Mesodermal cell (in vitro differentiated cells): ENCODE data around the gene RGL4. TPM values are rescaled to one million over a fixed set of nuclear protein-coding genes. Genes with fewer than 3 reads are reported as not detected.
"Not testable (repeated sequence)": the region's sequence is repeated elsewhere in the genome, so short reads cannot be mapped to it uniquely, and the experiment has no call there.

Source experiments
- H3K27ac ChIP-seq: 2 replicates; pipeline ENCODE4 v1.7.0; 2013; ENCODE audit warnings: mild to moderate bottlenecking, low read depth, low read length, moderate library complexity; ENCODE audit not compliant: severe bottlenecking
- H3K36me3 ChIP-seq: 2 replicates; pipeline ENCODE4 v1.7.1; 2013; ENCODE audit warnings: mild to moderate bottlenecking, low read length, moderate library complexity; ENCODE audit not compliant: control insufficient read depth, insufficient read depth
- H3K4me1 ChIP-seq: one replicate; pipeline ENCODE4 v1.7.1; 2013; ENCODE audit warnings: mild to moderate bottlenecking, low read length; ENCODE audit not compliant: insufficient read depth, control insufficient read depth, poor library complexity, severe bottlenecking
- H3K4me3 ChIP-seq: 2 replicates; pipeline ENCODE4 v1.7.0; 2013; ENCODE audit warnings: low read length, control low read depth, mild to moderate bottlenecking; ENCODE audit not compliant: insufficient read depth, poor library complexity, severe bottlenecking; ENCODE audit errors: extremely low read depth
- H3K9me3 ChIP-seq: 2 replicates; pipeline ENCODE4 v1.7.1; 2013; ENCODE audit warnings: mild to moderate bottlenecking, low read length, moderate library complexity; ENCODE audit not compliant: control insufficient read depth
- WGBS, 2 experiments: methylation state at CpG; one replicate each; pipeline ENCODE4 v1.1.5; 2013; ENCODE audit warnings: missing lambda C conversion rate in 2 of 2; ENCODE audit not compliant: insufficient coverage in 2 of 2; 5-methylcytosine and 5-hydroxymethylcytosine counted together
- polyA plus RNA-seq, 2 experiments: library from polyadenylated mRNA; stranded (reverse); fragments of 50-300 nt; gene quantifications; one replicate each; pipeline ENCODE4 v1.2.3, GENCODE V29; 2013

RGL4 gene, protein sequence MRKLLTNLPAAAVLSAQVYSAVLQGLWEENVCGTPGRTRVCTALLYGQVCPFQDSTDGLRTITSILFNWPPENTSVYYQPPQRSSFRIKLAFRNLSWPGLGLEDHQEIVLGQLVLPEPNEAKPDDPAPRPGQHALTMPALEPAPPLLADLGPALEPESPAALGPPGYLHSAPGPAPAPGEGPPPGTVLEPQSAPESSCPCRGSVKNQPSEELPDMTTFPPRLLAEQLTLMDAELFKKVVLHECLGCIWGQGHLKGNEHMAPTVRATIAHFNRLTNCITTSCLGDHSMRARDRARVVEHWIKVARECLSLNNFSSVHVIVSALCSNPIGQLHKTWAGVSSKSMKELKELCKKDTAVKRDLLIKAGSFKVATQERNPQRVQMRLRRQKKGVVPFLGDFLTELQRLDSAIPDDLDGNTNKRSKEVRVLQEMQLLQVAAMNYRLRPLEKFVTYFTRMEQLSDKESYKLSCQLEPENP
- polyA plus RNA-seq (2013, experiment 1 of 2), result not detected
- not detected for polyA plus RNA-seq (2013, experiment 2 of 2)

DNA sequence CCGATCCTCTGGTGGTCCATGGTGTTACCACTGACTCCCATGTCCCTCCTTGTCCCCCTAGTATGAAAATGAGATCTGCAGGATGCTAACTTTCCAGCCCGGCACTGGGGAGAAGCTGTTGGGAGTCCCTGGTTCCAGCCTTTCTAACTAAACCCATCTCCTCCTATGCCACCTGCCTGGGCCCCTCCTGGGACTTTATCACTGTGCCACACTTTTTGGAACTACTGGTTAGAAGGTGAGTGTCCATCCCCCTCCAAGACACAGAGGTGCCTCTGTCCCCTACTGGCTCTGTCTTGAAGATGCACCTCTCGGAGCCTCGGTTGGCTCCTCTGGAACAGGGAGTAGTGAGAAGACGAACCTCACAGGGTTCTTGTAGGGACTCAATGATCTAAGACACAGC, at the start of gene RGL4:
Gene RGL4, plus strand, starts transcription at position 301 of the 400 bp plus-strand sequence. CDS start 1,018 bp downstream, outside the sequence.
- WGBS, 2 experiments, result 89 to 92% methylated on average over 2 to 3 of the region's 5 CpGs
- Histone ChIP-seq H3K4me3 (no peak within 1 kb of the TSS), H3K36me3 (peaks cover 50% of the 10 kb centered on the region), H3K4me1 (no peaks in the 10 kb centered on the region), H3K9me3 (no peaks in the 10 kb centered on the region), H3K27ac (no peak within 1 kb of the TSS)

GRCh38 chr22:23646526-23646925, 44.3 kb upstream of the RGL4 start:
- H3K36me3 ChIP-seq, H3K9me3 ChIP-seq, H3K4me3 ChIP-seq, H3K27ac ChIP-seq, H3K4me1 ChIP-seq: not testable (repeated sequence)
- WGBS, 2 experiments, result 97% methylated on average over 6 of the region's 7 CpGs

DNA sequence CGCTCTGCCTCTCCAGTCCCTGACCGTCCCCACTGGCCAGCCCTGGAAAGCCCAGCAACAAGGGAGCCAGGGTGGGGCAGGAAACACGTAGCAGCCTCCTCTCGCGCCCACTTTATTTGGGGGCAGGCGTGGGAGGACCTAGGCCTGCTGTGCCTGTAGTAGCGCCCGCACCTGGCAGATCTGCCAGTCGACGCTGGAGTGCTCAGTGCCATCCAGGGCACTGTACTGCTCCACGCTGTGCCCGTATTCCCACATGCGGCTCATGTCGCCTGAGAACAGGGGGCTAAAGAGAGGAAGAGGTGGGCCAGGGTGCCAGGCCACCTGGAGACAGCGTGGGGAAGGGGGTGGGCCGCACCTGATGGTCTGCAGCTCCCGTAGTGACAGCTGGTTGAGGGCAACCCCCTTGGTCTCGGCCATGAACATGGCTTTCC, 41.7 kb upstream of the RGL4 start:
- no peak overlapping the region for H3K27ac ChIP-seq
- no peaks in the 10 kb centered on the region for H3K9me3 ChIP-seq
- no peaks in the 10 kb centered on the region for H3K4me1 ChIP-seq
- H3K4me3 ChIP-seq, result no peak overlapping the region
- WGBS, 2 experiments, result 92 to 94% methylated on average over 17 to 18 of the region's 18 CpGs
- H3K36me3 ChIP-seq, result no peaks in the 10 kb centered on the region

DNA sequence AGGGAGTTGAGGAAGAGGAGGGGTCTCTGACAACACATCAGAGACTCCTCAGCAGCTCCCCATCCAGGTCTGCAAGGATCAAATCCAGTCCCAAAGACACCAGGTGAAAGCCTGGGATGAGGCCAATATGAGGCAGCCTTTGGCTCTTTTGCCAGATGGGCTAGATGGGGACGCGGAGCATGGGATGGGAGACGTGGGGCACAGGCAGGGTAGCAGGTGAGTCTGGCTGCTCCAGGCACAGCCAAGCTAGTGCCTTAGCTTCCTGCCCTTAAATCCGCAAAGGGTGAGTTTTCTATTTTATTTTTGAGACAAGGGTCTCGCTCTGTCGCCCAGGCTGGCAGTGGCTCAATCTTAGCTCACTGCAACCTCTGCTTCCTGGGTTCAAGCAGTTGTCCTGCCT, 39.1 kb upstream of the RGL4 start:
- WGBS, 2 experiments, result 96 to 97% methylated on average over 5 of the region's 6 CpGs
- Histone ChIP-seq H3K27ac (no peak overlapping the region), H3K4me3 (no peak overlapping the region), H3K9me3 (no peaks in the 10 kb centered on the region), H3K36me3 (peaks cover 2% of the 10 kb centered on the region), H3K4me1 (no peaks in the 10 kb centered on the region)

- Histone ChIP-seq H3K9me3 (no peaks in the 10 kb centered on the region), H3K4me1 (no peaks in the 10 kb centered on the region), H3K36me3 (peaks cover 2% of the 10 kb centered on the region), H3K27ac (no peak overlapping the region), H3K4me3 (no peak overlapping the region)
- 96% methylated on average over 5 of the region's 7 CpGs for WGBS, 2 experiments
Measured at GRCh38 chr22:23652286-23652685, 38.5 kb upstream of the RGL4 start.

DNA sequence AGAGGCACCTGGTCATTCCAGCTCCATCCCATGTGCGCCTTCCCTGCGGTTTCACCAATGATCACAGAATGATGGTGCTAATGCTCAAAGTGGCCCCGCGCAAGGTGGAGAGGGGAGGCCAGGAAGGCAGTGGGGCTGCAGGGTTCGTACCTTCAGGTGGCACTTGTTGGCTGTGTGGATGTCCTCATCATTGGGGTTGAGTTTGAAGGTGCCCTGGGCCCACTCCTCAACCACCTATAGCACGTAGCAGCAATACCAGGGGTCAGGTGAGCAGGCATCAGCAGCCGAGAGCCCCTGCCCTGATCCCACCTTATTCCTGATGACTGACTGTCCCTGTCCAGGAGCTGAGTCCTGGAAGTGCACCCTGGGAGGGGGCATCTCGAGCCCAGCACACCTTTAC, 38.1 kb upstream of the RGL4 start:
- peaks cover 2% of the 10 kb centered on the region for H3K36me3 ChIP-seq
- H3K9me3 ChIP-seq, result no peaks in the 10 kb centered on the region
- H3K4me1 ChIP-seq, result no peaks in the 10 kb centered on the region
- WGBS, 2 experiments, result 89 to 100% methylated on average over 4 to 6 of the region's 8 CpGs
- no peak overlapping the region for H3K4me3 ChIP-seq
- H3K27ac ChIP-seq, result no peak overlapping the region

DNA sequence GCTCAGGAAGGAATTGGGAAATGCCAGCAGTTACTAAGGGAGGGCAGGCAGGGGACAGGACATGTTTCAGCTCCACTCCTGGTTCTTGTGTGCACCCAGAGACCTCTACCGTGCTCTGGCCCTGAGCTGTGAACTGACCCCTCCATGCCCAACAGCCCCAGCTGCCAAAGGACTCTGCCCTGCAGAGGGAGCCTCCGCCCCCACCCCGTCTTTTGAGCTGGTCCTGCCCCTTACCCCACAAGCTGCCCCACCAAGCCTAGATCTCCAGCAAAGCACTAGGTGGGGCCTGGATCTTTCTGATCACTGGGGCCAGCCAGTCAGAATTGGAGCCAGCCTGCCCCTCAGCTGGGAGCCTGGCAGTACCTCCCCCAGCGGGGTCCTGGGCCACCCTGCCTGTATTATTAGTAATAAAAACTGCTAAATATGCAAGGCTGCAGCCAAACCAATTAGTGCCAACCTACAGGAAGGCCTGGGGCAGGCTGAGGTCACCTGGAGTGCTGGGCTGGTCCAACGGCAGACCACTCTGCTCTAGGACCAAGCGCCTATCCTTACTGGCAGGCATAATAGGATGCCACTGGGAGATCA, 34.8 kb upstream of the RGL4 start:
- H3K4me1 ChIP-seq, result no peaks in the 10 kb centered on the region
- peaks cover 18% of the 10 kb centered on the region for H3K36me3 ChIP-seq
- H3K27ac ChIP-seq, result no peak overlapping the region
- no peaks in the 10 kb centered on the region for H3K9me3 ChIP-seq
- 86 to 92% methylated on average over 5 of the region's 6 CpGs for WGBS, 2 experiments
- H3K4me3 ChIP-seq, result no peak overlapping the region

DNA sequence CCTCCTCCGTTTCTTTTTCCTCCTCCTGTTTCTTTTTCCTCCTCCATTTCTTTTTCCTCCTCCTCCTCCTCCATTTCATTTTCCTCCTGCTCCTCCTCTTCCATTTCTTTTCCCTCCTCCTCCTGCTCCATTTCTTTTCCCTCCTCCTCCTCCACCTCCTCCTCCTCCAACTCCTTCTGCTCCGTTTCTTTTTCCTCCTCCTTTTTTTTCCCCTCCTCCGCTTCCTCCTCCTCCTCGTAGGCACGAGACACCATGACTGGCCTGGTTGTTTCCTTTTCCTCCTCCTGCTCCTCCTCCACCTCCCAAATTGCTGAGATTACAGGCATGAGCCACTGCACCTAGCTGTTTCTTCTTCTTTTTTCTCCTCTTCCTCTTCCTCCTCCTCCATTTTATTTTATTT, 33.1 kb upstream of the RGL4 start:
- Histone ChIP-seq H3K4me3 (no peak overlapping the region), H3K4me1 (no peaks in the 10 kb centered on the region), H3K27ac (no peak overlapping the region), H3K9me3 (peaks cover 6% of the 10 kb centered on the region), H3K36me3 (peaks cover 23% of the 10 kb centered on the region)
- WGBS, 2 experiments, result 65 to 74% methylated on average over 4 to 5 of the region's 5 CpGs

DNA sequence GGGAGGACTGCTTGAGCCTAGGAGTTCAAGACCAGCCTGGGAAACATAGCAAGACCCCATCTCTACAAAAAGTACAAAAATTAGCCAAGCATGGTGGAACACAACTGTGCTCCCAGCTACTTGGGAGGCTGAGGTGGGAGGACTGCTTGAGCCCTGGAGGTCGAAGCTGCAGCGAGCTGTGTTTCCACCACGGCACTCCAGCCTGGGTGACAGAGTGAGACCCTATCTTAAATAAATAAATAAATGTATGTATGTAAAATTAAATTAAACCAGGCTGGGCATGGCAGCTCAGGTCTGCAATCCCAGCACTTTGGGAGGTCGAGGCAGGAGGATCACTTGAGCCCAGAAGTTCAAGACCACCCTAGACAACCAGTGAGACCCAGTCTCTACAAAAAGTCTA, 30.4 kb upstream of the RGL4 start:
- H3K4me1 ChIP-seq, result not testable (repeated sequence)

DNA sequence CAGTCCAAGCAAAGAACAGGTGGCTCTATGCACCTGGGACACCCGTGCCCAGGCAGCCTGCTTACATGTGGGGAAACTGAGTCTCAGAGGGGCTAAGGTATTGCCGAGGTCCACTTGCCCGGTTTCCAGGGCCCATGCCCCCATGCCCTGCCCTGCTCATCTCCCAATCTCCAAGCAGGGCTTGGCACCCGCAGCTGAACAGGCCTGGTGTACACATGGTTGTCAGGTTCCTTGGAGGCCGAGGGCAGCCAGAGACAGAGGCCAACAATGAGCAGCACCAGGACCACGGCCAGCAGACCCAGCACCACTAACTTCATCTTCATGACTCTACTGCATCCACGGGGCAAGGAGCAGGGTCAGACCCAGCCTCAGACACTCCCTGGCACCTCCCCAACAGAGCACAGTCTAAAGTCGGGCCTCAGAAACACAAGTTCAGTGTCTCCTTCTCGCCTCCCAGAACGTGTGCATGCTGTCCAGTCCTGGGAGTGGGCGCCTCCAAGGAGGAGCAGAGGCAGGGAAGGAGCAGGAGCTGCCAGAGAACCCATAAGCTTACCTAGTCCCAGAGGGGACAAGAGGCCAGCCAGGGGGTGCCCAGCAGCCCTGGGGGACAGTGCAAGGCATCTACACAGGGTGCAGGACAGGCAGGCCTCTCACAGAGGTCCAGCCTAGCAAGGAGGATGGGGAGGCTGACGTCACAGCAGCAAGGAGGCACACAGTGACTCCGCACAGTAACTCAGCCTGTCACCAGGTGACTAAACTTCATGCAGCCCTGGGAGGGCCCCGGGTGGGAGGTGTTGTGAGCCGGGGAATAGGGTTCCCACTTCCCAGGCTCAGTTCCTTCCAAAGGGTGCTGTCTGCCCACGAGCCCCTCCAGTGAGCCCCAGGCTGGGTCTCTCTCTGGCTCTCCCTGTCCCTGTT, 20.2 kb upstream of the RGL4 start:
- H3K36me3 ChIP-seq, result no peaks in the 10 kb centered on the region
- no peaks in the 10 kb centered on the region for H3K4me1 ChIP-seq
- H3K9me3 ChIP-seq, result no peaks in the 10 kb centered on the region
- WGBS, 2 experiments, result 78 to 93% methylated on average over 6 to 15 of the region's 16 CpGs
- H3K27ac ChIP-seq, result no peak overlapping the region
- no peak overlapping the region for H3K4me3 ChIP-seq

More for the DNA sequence above, 30.4 kb upstream of the RGL4 start:
- WGBS, 2 experiments, result 92 to 100% methylated on average over 2 of the region's 4 CpGs
- H3K9me3 ChIP-seq, H3K27ac ChIP-seq, H3K4me3 ChIP-seq: not testable (repeated sequence)
- peaks cover 31% of the 10 kb centered on the region for H3K36me3 ChIP-seq
